Measurements from ENCODE around the gene BTNL3.

- TF ChIP-seq CTCF (IDR thresholded peaks at IDR 0.05; ENCODE audit: insufficient read depth, low read depth, low read length), result no peak
- TF ChIP-seq EZH2 (IDR thresholded peaks at IDR 0.05; ENCODE audit: insufficient read depth, low read length), result no peak
These were observed 17.8 kb upstream of the BTNL3 start for GRCh38 chr5:180970875-180971274.
